ENCODE measurements around the gene FAM237B. TPM values are rescaled to one million over a fixed set of nuclear protein-coding genes. Genes with fewer than 3 reads are reported as not detected.
A peak's percentile ranks its signal among the peaks of the same experiment; 100 is the strongest.
"Not testable (repeated sequence)": the region's sequence is repeated elsewhere in the genome, so short reads cannot be mapped to it uniquely, and the experiment has no call there.

The FAM237B gene
- total RNA-seq, 1 donor from 2014 or later, result not detected

DNA sequence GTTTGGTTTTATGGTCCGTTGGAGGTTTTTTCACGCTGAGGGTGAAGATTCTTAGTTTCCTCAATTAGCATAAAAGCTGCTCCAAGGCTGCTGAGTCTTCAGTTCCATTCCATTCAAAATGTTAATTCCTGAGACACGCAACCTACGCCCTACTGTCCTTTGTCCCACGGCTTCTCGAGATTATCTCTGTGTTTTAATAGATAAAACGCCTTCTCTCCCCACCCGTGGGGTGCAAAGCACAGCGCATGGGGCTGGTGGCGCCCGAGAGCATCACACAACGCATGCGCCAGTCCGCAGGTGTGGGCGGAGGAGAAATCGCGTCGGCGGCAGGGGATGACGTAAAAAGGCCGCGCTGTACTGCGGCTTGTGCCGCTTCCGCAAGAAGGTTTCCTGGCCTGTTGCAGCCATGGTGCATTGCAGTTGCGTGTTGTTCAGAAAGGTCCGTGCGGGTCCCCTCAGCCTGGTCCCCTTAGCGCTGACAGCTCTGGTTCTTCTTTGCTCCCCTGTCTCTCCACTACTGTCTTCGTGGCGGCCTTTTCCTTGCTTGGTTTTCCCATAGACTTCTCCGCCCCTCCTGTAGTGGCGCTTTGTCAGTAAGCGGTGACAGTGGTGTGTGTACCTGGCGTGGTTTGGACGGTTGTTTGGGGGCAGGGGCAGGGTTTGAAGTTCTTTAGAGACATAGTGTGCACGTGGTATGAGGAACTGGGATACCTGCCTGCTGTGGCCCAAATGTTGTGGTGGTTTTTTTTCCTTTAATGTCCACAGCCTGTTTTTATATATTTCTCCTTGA is 25.4 kb upstream of the FAM237B start, which contains the start of gene GTPBP10:
GTPBP10 (plus strand) TSS at position 381 of the 790 bp plus-strand sequence; CDS start at position 407, 26 bp downstream.
- DNase-seq (ENCODE audit: low spot score), result peak; percentile 91
- Mint-ChIP-seq H3K27ac (ENCODE audit: unreplicated experiment) (peak within 1 kb of the TSS; percentile 97), H3K27me3 (ENCODE audit: unreplicated experiment) (peaks cover 8% of the 10 kb centered on the region), H3K4me1 (ENCODE audit: unreplicated experiment) (peaks cover 12% of the 10 kb centered on the region), H3K36me3 (ENCODE audit: low read depth, unreplicated experiment) (peaks cover 5% of the 10 kb centered on the region), H3K9me3 (ENCODE audit: unreplicated experiment) (no peaks in the 10 kb centered on the region), H3K4me3 (ENCODE audit: unreplicated experiment) (peak within 1 kb of the TSS; percentile 97)
- TF ChIP-seq, protein P1, sequence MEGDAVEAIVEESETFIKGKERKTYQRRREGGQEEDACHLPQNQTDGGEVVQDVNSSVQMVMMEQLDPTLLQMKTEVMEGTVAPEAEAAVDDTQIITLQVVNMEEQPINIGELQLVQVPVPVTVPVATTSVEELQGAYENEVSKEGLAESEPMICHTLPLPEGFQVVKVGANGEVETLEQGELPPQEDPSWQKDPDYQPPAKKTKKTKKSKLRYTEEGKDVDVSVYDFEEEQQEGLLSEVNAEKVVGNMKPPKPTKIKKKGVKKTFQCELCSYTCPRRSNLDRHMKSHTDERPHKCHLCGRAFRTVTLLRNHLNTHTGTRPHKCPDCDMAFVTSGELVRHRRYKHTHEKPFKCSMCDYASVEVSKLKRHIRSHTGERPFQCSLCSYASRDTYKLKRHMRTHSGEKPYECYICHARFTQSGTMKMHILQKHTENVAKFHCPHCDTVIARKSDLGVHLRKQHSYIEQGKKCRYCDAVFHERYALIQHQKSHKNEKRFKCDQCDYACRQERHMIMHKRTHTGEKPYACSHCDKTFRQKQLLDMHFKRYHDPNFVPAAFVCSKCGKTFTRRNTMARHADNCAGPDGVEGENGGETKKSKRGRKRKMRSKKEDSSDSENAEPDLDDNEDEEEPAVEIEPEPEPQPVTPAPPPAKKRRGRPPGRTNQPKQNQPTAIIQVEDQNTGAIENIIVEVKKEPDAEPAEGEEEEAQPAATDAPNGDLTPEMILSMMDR (IDR thresholded peaks at IDR 0.05; ENCODE audit: unreplicated experiment), result no peak

DNA sequence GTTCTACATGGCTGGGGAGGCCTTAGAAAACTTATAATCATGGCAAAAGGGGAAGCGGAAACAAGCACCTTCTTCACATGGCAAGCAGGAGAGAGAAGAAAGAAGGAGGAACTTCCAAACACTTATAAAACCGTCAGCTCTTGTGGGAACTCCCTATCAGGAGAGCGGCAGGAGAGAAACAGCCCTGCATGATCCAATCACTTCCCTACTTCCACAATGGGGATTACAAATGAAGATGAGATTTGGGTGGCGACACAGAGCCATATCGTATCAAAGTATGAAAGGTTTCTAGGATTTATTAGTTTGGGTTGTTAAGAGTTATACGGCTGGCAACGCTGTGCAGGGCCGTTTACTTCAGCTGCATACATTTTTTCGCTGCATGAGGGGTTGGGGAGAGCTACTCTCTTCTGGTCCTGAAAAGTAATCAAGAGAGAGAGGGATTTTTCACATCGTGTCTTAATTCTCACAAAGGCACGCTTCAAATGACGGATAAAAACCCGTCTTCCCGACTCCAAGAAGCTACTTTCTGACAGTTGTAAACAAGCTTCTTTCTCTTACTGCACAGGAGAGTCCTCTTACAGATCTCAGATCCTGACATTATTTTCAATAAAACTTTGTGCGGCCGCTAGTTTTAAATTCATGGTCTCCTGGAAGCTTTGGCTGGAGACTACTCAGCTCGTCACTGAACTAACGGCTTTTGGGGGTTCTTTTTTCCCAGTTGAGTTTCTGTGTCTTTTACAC is 24.7 kb upstream of the FAM237B start:
- Mint-ChIP-seq H3K4me3 (ENCODE audit: unreplicated experiment) (peak overlapping the region; percentile 97), H3K4me1 (ENCODE audit: unreplicated experiment) (peaks cover 12% of the 10 kb centered on the region)
- DNase-seq (ENCODE audit: low spot score), result no peak

DNA sequence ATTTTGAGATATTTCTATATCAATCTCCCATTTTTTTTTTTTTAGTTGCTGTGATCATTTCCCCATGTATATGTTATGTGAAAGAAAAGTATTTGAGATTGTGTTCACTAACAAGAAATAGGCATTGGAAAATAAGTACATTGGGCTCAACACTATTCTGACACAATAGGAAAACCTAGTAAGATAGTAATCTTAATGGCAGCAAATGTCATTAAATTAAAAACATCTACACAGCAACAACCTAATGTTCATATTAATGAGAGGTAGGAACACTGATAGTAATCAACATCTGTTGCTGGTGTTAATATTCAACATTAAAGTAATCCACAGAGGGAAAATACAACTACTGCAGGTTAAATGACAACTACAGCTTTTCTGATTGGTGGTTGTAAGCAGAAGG is 23.9 kb upstream of the FAM237B start:
- H3K9me3 Mint-ChIP-seq (ENCODE audit: unreplicated experiment), result no peaks in the 10 kb centered on the region

More for the DNA sequence above, 24.7 kb upstream of the FAM237B start:
- no peaks in the 10 kb centered on the region for H3K9me3 Mint-ChIP-seq (ENCODE audit: unreplicated experiment)
- TF ChIP-seq, protein P1 (IDR thresholded peaks at IDR 0.05; ENCODE audit: unreplicated experiment), result no peak
- H3K27ac Mint-ChIP-seq (ENCODE audit: unreplicated experiment), result peak overlapping the region; percentile 78
- H3K36me3 Mint-ChIP-seq (ENCODE audit: low read depth, unreplicated experiment), result peaks cover 5% of the 10 kb centered on the region
- H3K27me3 Mint-ChIP-seq (ENCODE audit: unreplicated experiment), result peaks cover 8% of the 10 kb centered on the region

DNA sequence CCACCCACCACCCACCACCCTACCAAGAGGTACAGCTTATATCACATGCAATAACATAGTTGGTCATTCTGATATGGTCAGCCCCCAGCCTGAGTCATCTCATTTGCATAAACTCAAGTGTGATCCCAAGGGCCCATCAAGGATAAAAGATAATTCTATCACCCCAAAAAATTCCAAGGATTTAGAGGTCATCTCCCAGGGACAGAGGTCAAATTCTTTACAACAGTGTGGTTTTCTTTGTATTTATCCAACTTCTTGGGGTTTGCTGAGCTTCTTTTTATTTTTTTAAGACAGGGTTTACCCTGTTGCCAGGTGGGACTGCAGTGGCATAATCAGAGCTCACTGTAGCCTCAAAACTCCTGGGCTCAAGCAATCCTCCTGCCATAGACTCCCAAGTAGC is 16.0 kb upstream of the FAM237B start:
- H3K27me3 Mint-ChIP-seq (ENCODE audit: unreplicated experiment), result peaks cover 3% of the 10 kb centered on the region
- no peak overlapping the region for H3K4me3 Mint-ChIP-seq (ENCODE audit: unreplicated experiment)
- H3K36me3 Mint-ChIP-seq (ENCODE audit: low read depth, unreplicated experiment), result no peaks in the 10 kb centered on the region
- no peak for DNase-seq (ENCODE audit: low spot score)
- peaks cover 14% of the 10 kb centered on the region for H3K4me1 Mint-ChIP-seq (ENCODE audit: unreplicated experiment)
- TF ChIP-seq, protein P1 (IDR thresholded peaks at IDR 0.05; ENCODE audit: unreplicated experiment), result no peak
- H3K27ac Mint-ChIP-seq (ENCODE audit: unreplicated experiment), result no peak overlapping the region
- H3K9me3 Mint-ChIP-seq (ENCODE audit: unreplicated experiment), result no peaks in the 10 kb centered on the region

More for the DNA sequence above, 23.9 kb upstream of the FAM237B start:
- TF ChIP-seq, protein P1 (IDR thresholded peaks at IDR 0.05; ENCODE audit: unreplicated experiment), result no peak
- peaks cover 5% of the 10 kb centered on the region for H3K36me3 Mint-ChIP-seq (ENCODE audit: low read depth, unreplicated experiment)
- H3K27me3 Mint-ChIP-seq (ENCODE audit: unreplicated experiment), result peaks cover 8% of the 10 kb centered on the region
- peak overlapping the region; percentile 97 for H3K4me3 Mint-ChIP-seq (ENCODE audit: unreplicated experiment)
- H3K27ac Mint-ChIP-seq (ENCODE audit: unreplicated experiment), result no peak overlapping the region
- peaks cover 12% of the 10 kb centered on the region for H3K4me1 Mint-ChIP-seq (ENCODE audit: unreplicated experiment)
- no peak for DNase-seq (ENCODE audit: low spot score)

DNA sequence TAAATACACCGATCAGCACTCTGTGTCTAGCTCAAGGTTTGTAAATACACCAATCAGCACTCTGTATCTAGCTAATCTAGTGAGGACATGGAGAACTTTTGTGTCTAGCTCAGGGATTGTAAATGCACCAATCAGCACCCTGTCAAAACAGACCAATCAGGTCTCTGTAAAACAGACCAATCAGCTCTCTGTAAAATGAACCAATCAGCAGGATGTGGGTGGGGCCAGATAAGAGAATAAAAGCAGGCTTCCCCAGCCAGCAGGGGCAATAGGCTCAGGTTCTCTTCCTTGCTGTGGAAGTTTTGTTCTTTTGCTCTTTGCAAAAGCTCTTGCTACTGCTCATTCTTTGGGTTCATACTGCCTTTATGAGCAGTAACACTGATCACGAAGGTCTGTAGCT is 13.8 kb upstream of the FAM237B start:
- not testable (repeated sequence) for H3K36me3 Mint-ChIP-seq (ENCODE audit: low read depth, unreplicated experiment); H3K4me3 Mint-ChIP-seq (ENCODE audit: unreplicated experiment); H3K9me3 Mint-ChIP-seq (ENCODE audit: unreplicated experiment); H3K27me3 Mint-ChIP-seq (ENCODE audit: unreplicated experiment); DNase-seq (ENCODE audit: low spot score); H3K27ac Mint-ChIP-seq (ENCODE audit: unreplicated experiment)
- H3K4me1 Mint-ChIP-seq (ENCODE audit: unreplicated experiment), result peaks cover 16% of the 10 kb centered on the region
